GM21825 (cell line): ENCODE measurements around the gene SLC17A5.
"Not testable (repeated sequence)": the region's sequence is repeated elsewhere in the genome, so short reads cannot be mapped to it uniquely, and the experiment has no call there.

ENCODE experiments used
- ATAC-seq: cut with Tn5 transposase; IDR thresholded peaks from one replicate; pipeline ENCODE4 v1.9.1; 2021; ENCODE audit warnings: mild to moderate bottlenecking, moderate library complexity; ENCODE audit not compliant: unreplicated experiment

SLC17A5 gene

GRCh38 chr6:73653571-73654424 lies at the start of gene SLC17A5:
Gene SLC17A5, minus strand, starts transcription at chr6:73653992. Its CDS starts 106 bp downstream, at chr6:73653886.
- ATAC-seq: peak; percentile 92

GRCh38 chr6:73703466-73703865 lies 49.7 kb upstream of the SLC17A5 start:
- no peak for ATAC-seq

GRCh38 chr6:73702444-73702843 lies 48.7 kb upstream of the SLC17A5 start:
- no peak for ATAC-seq

- no peak for ATAC-seq
Measured at GRCh38 chr6:73699676-73700459, 46.1 kb upstream of the SLC17A5 start.

GRCh38 chr6:73696966-73697655 lies 43.3 kb upstream of the SLC17A5 start:
- ATAC-seq: peak; percentile 40

- ATAC-seq: peak; percentile 58
Measured at GRCh38 chr6:73695619-73696421, 42.0 kb upstream of the SLC17A5 start, which contains the start of gene CD109. Gene CD109, plus strand, starts transcription at chr6:73696203. Its CDS starts 13 bp downstream, at chr6:73696216.

- ATAC-seq: no peak
Measured at GRCh38 chr6:73694711-73695411, 41.1 kb upstream of the SLC17A5 start.

- ATAC-seq: no peak
Measured at GRCh38 chr6:73691512-73691911, 37.7 kb upstream of the SLC17A5 start.

GRCh38 chr6:73690056-73690455 lies 36.3 kb upstream of the SLC17A5 start:
- ATAC-seq: no peak

- ATAC-seq: no peak
Measured at GRCh38 chr6:73688351-73688750, 34.6 kb upstream of the SLC17A5 start.

- ATAC-seq: not testable (repeated sequence)
Measured at GRCh38 chr6:73683574-73683973, 29.8 kb upstream of the SLC17A5 start.

- ATAC-seq: no peak
Measured at GRCh38 chr6:73680289-73680918, 26.6 kb upstream of the SLC17A5 start.

GRCh38 chr6:73679846-73680245 lies 26.1 kb upstream of the SLC17A5 start:
- not testable (repeated sequence) for ATAC-seq

GRCh38 chr6:73679009-73679408 lies 25.2 kb upstream of the SLC17A5 start:
- ATAC-seq: no peak

GRCh38 chr6:73675466-73676098 lies 21.8 kb upstream of the SLC17A5 start:
- peak; percentile 93 for ATAC-seq

- ATAC-seq: no peak
Measured at GRCh38 chr6:73671911-73672685, 18.3 kb upstream of the SLC17A5 start.

- ATAC-seq: no peak
Measured at GRCh38 chr6:73669005-73669404, 15.2 kb upstream of the SLC17A5 start.

- ATAC-seq: no peak
Measured at GRCh38 chr6:73667798-73668197, 14.0 kb upstream of the SLC17A5 start.
